ENCODE data around the gene POU6F2.

Gene POU6F2

GRCh38 chr7:38955892-38956291, 21.8 kb upstream of the POU6F2 start:
- no peaks in the 10 kb centered on the region for H3K27me3 ChIP-seq
- TF ChIP-seq CTCF (IDR thresholded peaks at IDR 0.05) = no peak
- H3K27ac ChIP-seq = no peak overlapping the region
- H3K9me3 ChIP-seq = no peaks in the 10 kb centered on the region
- no peaks in the 10 kb centered on the region for H3K36me3 ChIP-seq
- no peak for DNase-seq
- H3K4me1 ChIP-seq = no peaks in the 10 kb centered on the region
- H3K4me3 ChIP-seq = no peak overlapping the region
- intact Hi-C loops (cut with DNase I; ENCODE audit: low total_unique reads) = no loop called here

GRCh38 chr7:38962028-38962427, 15.7 kb upstream of the POU6F2 start:
- Histone ChIP-seq H3K9me3 (no peaks in the 10 kb centered on the region), H3K36me3 (no peaks in the 10 kb centered on the region), H3K4me3 (no peak overlapping the region), H3K27me3 (no peaks in the 10 kb centered on the region), H3K27ac (no peak overlapping the region), H3K4me1 (no peaks in the 10 kb centered on the region)
- intact Hi-C loops (cut with DNase I; ENCODE audit: low total_unique reads) = loop anchor here (5.0 kb wide), 1 partner anchor 460 kb away; no protein-coding TSS in a partner anchor
- TF ChIP-seq CTCF (IDR thresholded peaks at IDR 0.05) = no peak
- no peak for DNase-seq

GRCh38 chr7:38964921-38965320, 12.8 kb upstream of the POU6F2 start:
- H3K4me1 ChIP-seq = no peaks in the 10 kb centered on the region
- intact Hi-C loops (cut with DNase I; ENCODE audit: low total_unique reads) = loop anchor here (5.0 kb wide), 1 partner anchor 457 kb away; no protein-coding TSS in a partner anchor
- no peaks in the 10 kb centered on the region for H3K27me3 ChIP-seq
- H3K36me3 ChIP-seq = no peaks in the 10 kb centered on the region
- no peak for TF ChIP-seq CTCF (IDR thresholded peaks at IDR 0.05)
- H3K4me3 ChIP-seq = no peak overlapping the region
- no peak for DNase-seq
- H3K27ac ChIP-seq = no peak overlapping the region
- H3K9me3 ChIP-seq = no peaks in the 10 kb centered on the region

- Histone ChIP-seq H3K27ac (no peak overlapping the region), H3K9me3 (no peaks in the 10 kb centered on the region), H3K27me3 (peaks cover 0 to 3% of the 10 kb centered on the region in 2 donors), H3K36me3 (no peaks in the 10 kb centered on the region), H3K4me1 (peaks cover 0 to 13% (median 7%) of the 10 kb centered on the region in 4 donors), H3K4me3 (no peak overlapping the region)
- TF ChIP-seq CTCF (IDR thresholded peaks at IDR 0.05) = no peak
- intact Hi-C loops (cut with DNase I; ENCODE audit: low total_unique reads) = no loop called here
- DNase-seq = no peak
Observed at GRCh38 chr7:38973760-38974159, 3.9 kb upstream of the POU6F2 start.

- Histone ChIP-seq H3K4me1 (peaks cover 0 to 24% (median 7%) of the 10 kb centered on the region in 4 donors), H3K27ac (peak overlapping the region in 1 of 2 donors; percentile 26), H3K36me3 (no peaks in the 10 kb centered on the region), H3K9me3 (no peaks in the 10 kb centered on the region), H3K4me3 (peak overlapping the region; percentile 53 to 64), H3K27me3 (peaks cover 0 to 3% of the 10 kb centered on the region in 2 donors)
- TF ChIP-seq CTCF (IDR thresholded peaks at IDR 0.05) = no peak
- intact Hi-C loops (cut with DNase I; ENCODE audit: low total_unique reads) = no loop called here
- peak in 1 of 2 donors; percentile 64 for DNase-seq
Observed at GRCh38 chr7:38975944-38976392, 1.7 kb upstream of the POU6F2 start.

- H3K27ac ChIP-seq = no peak overlapping the region
- peaks cover 0 to 3% of the 10 kb centered on the region in 2 donors for H3K27me3 ChIP-seq
- no peaks in the 10 kb centered on the region for H3K9me3 ChIP-seq
- intact Hi-C loops (cut with DNase I; ENCODE audit: low total_unique reads) = no loop called here
- TF ChIP-seq CTCF (IDR thresholded peaks at IDR 0.05) = no peak
- H3K4me3 ChIP-seq = no peak overlapping the region
- no peaks in the 10 kb centered on the region for H3K36me3 ChIP-seq
- DNase-seq = no peak
- peaks cover 0 to 17% (median 7%) of the 10 kb centered on the region in 4 donors for H3K4me1 ChIP-seq
Observed at GRCh38 chr7:38978491-38978890, 782 bp downstream of the POU6F2 start.
